ENCODE measurements around the gene NIT2.
"Not testable (repeated sequence)": the region's sequence is repeated elsewhere in the genome, so short reads cannot be mapped to it uniquely, and the experiment has no call there.

The NIT2 gene, protein sequence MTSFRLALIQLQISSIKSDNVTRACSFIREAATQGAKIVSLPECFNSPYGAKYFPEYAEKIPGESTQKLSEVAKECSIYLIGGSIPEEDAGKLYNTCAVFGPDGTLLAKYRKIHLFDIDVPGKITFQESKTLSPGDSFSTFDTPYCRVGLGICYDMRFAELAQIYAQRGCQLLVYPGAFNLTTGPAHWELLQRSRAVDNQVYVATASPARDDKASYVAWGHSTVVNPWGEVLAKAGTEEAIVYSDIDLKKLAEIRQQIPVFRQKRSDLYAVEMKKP

DNA sequence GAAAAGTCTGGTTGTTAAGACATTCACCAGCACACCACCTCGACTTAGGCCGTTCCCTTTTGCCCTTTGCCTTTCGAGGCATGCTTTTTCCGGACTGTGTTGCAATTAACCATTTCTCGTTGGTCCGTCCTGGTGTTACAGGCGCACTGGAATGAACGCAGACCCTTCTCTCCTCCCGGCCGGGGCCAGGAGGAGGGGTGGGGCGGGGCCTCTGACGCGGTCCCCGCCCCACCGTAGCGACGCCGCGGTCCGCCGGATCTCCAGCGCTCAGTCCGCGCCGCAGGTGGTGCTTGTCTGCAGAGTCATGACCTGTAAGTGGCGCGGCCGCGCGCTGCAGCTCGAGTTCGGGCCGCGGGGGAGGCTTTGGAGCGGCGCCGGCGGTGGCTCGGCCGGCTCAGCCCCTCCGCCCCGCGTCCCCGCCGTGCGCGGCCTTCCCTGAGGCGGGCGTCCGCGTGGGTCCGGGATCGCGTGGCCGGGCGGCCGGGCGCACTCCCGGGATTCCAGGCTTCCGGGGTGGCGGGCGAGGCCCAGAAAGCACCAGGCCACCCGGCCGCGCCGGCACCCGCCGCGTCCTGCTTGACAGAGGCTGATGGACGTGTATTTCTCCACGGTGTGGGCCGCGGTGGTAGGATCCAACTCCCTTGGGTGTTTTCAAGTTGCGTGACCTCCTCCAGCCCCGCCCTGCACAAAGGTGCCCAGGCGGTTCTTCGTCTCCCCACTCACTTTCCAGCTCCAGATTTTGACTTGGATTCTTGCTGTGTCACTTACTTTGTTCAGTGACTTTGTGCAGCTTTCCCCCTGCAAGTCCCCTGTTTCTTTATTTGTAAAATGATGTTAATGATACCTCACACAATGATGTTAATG lies at the start of gene NIT2:
NIT2 (plus strand) TSS at position 270 of the 864 bp plus-strand sequence; CDS start at position 305, 35 bp downstream.
- peak; percentile 66 for DNase-seq (ENCODE audit: low read depth)

DNA sequence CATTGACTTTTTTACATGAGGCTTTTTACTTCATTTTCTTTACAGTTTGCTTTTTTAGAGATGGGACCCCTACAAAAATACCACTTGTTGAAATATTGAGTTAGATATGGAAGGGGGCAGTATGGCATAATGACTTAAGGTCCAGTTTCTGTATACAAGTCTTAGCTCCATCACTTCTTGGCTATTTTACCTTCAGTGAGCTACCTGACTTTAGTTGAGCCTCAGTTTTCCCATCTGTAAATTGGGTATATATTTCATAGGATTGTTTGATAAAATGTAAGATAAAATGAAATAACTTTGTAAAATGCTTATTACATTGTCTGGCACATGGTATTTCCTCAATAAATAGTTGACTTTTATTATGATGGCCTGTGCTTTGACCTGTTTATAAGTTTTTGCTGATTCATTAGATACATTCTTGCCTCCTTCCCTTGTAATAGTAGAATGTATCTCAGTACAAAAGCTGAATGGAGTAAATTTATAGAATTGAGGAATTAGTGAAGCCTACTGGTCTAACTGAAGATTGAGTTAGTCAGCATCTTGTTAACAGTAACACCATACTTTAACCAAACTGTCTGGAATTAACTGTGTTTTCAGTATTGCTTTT lies 46.2 kb upstream of the NIT2 start:
- DNase-seq (ENCODE audit: low read depth), result no peak

DNA sequence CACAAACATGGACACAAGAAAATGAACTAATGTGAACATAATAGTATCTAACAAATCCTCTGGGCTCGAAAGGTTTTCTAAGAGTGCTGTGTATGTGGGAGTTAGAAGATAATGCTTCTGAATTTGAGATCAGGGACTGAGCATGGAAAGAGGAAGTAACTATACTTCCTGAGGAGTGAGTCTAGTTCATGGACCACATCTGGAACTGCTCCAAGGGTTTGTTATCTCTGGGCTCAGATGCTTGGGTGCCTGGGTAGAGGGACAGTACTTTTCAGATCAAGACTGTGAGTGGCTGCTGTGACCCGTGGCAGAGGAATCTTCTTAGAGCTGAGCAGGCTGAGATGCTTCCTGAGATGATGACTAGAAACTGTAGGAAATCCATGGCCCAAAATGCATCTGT lies 45.2 kb upstream of the NIT2 start:
- no peak for DNase-seq (ENCODE audit: low read depth)

DNA sequence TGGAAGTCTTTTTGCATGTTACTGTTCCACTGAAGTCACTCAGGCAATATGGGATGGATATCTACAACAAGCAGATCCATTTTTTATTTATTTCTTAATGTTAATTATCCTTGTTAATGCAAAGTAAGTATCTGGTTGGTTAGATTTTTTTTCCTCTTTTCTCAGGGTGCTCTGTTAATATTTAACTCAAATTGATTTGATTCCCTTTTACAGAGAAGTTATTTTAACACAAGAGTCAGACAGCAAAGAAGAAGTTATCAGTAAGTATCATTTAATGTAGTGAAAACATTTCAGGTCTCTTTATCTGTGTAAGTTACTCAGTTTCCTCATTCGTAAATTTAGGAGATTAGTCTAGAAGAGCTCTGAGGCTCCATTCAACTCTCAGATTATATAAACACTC lies 39.5 kb upstream of the NIT2 start:
- no peak for DNase-seq (ENCODE audit: low read depth)

DNA sequence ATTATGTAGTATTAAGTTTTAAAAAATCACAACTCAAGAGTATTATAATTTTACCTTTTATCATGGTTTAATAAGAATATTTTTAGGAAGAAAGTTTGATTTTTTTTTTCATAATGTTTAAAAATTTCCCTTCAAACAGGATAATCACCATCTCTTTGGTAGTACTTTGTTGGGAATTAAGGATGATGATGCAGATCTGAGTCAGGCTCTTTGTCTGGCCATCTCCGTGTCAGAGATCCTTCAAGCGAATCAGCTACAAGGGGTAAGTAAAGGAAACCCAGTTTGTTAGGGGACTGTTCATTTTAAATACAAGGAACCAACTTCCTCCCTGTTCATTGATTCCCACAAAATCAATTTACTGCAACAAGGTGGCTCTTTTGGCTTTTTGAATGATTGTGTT lies 36.8 kb upstream of the NIT2 start:
- DNase-seq (ENCODE audit: low read depth), result no peak

DNA sequence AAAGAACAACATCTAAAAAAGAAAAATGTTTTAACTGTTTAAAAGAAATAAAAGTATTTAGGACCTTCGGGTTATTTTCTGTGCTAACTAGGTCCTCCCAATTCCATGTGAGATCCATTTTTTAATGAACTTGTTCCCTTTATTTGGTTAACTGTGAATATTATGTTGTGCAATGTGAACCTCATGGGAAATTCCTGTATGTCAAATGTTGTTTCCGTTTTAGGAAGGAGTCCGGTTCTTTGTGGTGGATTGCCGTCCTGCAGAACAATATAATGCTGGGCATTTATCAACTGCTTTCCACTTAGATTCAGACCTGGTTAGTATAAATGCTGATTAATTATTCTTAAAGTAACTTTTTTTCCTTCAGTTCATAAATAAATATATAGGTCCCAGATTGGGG lies 35.5 kb upstream of the NIT2 start:
- no peak for DNase-seq (ENCODE audit: low read depth)

DNA sequence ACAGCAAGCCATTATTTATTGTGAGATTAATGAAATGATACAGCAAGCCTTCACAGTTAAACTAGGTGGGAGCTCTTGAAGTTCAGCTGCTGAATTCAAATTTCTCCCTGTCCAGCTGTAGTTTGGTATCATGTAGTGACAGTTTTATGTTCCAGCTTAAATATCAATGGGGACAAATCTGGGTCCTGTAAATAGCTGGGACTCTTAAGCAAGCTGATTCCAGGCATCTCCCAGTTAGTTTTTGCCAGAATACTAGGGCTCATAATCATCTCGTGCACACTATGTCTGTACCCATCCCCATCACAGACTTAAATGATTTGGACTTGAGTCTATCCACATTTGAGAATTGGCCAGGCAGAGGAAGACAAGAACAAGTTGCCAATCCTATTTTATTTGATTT lies 27.9 kb upstream of the NIT2 start:
- no peak for DNase-seq (ENCODE audit: low read depth)

DNA sequence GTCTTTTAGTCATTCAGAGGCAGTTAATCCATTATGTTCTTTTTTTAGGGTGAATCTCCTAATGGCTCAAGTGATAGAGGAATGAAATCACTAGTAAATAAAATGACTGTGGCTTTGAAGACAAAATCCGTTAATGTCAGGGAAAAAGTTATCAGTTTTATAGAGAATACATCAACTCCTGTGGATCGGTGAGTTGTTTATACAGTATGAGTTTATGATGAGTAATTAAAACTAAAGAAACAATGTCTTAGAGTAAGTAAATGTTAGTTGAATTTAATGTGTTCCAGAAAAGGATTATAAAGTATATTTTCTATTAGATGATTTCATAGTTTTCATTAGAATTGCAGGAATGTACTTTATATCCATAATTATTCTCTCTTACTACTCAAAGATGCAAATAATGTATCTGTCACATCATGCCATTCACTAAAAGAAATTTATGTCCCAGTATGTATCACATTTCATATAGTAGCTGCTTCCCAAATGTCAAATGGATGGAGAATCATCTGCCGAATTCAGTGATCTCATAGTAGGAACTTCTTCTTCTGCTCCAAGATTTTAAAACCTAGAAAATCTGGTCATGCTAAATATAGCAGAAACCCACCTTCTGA lies 24.1 kb upstream of the NIT2 start:
- no peak for DNase-seq (ENCODE audit: low read depth)

DNA sequence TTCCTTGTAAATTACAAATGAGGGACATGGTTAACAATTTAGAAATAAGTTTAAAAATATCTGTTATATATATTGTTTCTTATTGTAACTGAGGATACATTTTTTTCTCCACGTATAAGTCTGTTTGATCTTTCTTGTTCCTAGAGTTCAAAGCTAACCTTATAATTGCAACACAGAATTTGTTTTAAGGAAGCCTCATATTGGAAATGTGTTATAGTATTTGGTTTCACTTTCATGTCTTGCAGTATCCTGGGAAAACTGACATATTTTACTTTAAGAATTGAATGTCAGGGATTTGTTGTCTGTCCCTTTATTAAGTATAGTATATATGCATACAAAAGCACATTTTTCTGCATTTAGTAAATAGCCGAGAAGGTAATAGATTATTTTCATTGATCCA lies 23.5 kb upstream of the NIT2 start:
- no peak for DNase-seq (ENCODE audit: low read depth)

DNA sequence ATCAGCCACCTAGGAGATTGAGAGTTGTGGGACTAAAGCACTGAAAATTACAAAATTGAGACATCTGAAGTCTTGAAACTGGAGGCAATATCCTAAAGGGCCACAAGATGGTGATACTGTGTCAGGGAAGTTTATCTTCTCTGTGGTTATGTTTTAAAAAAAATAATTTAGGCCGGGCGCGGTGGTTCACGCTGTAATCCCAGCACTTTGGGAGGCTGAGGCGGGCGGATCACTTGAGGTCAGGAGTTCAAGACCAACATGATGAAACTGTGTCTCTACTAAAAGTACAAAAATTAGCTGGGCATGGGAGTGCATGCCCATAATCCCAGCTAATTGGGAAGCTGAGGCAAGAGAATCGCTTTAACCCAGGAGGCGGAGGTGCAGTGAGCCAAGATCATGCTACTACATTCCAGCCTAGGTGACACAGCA lies 17.9 kb upstream of the NIT2 start:
- DNase-seq (ENCODE audit: low read depth), result no peak

DNA sequence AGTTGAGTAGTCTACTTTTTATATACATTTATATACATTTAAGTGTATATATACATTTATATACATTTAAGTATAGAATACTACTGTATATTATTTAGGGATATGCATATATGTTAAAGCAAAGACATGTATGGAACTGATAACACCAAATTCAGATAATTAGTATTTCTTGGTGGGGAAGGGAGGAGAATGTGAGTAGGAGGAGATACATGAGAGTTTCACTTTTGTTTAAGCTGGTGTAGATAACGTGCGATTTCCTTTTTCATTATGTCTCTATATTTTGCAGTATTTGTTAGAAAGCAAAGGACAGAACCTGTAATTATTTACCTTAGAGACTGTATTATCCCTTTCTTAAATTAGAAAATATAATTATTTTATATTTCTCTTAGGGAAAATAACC lies 16.6 kb upstream of the NIT2 start:
- no peak for DNase-seq (ENCODE audit: low read depth)

DNA sequence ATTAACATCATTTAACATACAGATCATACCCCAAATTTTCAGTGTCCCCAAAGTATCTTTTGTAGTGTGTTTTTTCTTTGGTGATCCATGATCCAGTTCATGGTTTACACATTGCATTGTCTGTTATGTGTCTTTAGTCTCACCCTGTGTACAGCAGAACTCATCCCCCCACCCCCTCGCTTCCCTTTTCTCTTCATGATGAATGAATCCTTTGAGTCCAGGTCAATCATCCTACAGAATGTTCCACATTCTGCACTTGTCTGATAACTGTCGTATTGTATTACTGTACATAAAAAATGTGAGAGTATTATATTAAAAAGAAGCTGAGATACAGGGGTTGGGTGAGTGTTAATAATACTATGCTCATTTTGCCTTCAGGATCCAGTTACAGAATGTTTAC lies 14.6 kb upstream of the NIT2 start:
- DNase-seq (ENCODE audit: low read depth), result no peak

DNA sequence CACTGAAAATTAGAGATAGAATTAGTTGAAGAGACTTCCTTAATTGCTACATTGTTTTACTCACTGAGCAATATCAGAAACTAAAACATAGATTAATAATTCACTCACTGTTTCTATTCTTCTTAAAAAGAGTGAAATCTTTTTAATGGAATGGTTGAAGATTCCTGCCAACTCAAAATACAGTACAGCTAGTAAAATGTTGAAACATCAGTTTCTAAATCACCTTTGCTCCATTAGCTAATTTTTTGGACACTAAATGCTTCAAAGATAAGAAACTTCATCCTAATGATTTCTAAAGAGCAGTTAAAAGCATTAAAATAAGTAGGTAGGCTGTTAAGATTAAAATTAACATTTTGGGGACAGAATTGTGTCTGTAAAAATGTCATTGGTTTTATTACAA lies 10.5 kb upstream of the NIT2 start:
- no peak for DNase-seq (ENCODE audit: low read depth)

DNA sequence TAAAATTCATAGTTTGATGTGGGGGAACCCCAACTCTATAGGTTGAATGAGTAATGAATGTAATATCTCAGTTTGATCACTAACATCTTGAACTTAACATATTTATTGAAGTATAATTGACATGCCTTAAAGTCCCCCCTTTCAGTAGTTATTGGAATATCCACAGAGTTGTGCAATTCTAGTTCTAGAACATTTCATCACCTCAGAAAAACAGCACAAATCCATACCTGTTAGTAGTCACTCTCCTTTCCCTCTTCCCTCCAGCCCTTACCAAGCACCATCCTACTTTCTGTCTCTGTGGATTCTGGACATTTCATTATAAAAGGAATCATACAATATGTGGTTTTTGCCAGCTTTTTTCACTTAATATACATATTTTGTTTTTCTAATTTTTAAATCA lies 8.7 kb upstream of the NIT2 start:
- no peak for DNase-seq (ENCODE audit: low read depth)

DNA sequence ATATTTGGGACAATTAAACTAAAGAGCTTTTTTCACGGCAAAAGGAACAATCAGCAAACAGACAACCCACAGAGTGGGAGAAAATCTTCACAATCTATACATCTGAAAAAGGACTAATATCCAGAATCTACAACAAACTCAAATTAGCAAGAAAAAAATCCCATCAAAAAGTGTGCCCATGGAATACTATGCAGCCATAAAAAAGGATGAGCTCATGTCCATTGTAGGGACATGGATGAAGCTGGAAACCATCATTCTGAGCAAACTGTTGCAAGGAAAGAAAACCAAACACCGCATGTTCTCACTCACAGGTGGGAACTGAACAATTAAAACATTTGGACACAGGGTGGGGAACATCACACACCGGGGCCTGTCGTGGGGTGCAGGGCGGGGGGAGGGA lies 7.2 kb upstream of the NIT2 start:
- DNase-seq (ENCODE audit: low read depth), result not testable (repeated sequence)

DNA sequence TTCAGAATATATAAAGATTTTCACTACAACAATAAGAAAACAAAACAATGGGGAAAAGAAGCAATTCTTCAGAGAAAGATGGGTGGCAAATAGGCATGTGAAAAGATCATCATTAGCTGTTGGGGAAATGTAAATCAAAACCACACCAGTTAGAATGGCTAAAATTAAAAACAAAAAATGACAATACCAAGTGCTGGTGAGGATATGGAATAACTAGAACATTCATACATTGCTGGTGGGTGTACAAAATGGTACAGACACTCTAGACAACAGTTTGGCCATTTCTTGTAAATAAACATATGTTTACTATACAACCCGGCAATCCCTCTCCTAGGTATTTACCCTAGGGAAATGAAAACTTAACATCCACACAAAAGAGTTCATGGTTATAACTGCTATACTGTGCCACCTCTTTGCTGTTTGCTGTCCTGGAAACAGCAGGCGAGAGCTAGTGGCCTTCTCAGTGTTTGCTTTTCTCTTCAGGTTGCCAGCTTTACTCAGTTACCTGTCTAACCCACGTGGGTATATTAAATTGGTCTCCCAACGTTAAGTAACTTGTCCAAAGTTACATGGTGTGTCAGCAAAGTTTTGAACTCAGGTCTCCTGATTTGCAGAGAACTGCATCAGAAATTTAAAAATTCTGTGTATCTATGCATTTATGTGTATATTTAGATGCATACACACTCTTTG lies 4.6 kb upstream of the NIT2 start:
- no peak for DNase-seq (ENCODE audit: low read depth)

DNA sequence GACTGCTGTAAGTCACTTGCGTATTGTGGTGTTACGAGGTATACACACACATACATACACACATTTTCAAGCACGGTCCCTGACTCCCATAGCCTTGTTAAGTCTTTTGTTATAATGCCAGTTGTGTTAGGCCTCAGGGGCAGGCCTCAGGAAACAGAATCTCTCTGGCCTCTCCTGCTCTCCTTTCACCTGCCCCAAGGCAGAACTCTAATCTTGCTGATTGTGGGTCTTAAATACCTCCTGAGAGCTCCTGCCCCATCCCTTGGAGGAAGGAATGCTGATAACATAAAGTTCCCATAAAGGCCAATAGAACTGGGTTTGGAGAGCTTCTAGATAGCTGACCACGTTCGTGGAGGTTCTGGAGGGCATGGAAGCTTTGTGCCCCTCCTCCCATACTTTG lies 3.9 kb upstream of the NIT2 start:
- DNase-seq (ENCODE audit: low read depth), result no peak

DNA sequence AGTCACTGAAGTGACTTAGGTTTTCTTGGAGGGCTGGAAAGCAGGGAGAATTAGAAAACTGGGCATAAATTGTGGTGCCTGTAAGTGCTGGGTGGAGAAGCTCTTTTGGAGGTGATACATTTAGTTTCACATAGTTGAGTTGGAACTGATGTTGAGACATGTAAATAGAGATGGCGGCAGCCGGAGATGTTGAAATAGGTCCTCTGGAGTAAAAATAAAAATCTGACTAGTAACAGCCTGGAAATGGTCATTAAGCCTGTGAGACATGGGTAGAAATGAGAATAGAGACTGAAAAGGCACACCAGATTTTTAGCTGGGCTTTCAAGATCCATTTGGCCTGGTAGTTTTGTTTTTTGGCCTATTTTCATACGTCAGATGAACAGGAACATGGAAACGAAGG lies 2.9 kb upstream of the NIT2 start:
- no peak for DNase-seq (ENCODE audit: low read depth)

DNA sequence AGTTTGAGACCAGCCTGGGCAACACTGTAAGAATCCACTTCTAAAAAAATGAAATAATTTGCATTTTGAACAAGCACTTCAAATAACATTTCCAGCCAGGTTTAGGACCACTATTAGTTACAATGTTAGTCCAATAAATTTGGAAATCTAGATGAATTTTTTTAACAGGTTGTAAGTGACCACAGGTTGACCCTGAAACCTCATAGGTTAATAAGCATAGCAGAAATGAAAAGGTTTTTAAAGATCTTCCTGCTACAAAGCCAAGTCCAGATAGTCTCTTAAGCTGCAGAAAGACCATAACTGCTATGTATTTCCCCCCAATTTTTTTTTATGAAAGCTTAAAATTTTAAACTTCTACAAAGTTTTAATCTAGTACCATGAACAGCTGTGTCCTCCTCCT lies 1.5 kb upstream of the NIT2 start:
- DNase-seq (ENCODE audit: low read depth), result no peak

DNA sequence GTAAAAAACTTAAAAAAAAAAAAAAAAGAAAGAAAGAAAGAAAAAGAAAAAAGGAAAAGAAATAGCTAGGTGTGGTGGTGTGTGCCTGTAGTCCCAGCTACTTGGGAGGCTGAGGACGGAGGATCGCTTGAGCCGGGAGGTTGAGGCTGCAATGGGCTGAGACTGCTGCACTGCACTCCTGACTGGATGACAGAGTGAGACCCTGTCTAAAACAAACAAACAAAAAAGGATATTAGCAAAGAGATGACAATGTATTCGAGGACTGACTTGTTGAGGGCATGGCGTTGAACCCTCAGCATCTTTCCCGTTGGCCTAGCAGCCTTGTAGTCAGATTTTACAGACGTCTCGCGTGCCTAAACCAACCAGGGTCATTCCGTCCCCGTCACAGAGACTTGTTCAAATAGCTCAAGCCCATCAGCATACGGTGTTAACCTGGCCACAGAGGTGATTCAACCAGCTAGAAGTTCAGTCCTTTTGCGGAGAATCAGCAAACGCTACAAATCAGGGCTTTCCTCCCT lies 528 bp upstream of the NIT2 start:
- DNase-seq (ENCODE audit: low read depth), result no peak

DNA sequence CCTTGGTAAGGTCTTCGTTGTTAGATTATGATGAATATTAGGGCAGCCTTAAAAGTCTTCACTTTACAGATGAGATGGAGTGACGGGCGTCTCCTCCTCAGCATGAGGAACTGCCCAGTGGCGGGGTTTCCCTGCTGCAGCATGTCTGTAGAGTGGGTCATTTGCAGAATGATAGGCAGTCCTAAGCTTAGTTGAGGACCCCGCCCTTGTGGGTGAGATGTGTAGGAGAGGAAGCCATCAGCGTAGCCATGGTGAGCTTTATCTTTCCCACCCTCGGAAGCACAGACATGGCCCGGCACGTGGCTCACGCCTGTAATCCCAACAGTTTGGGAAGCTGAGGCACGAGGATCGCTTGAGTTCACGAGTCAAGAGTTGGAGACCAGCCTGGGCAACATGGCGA lies 877 bp downstream of the NIT2 start:
- no peak for DNase-seq (ENCODE audit: low read depth)

DNA sequence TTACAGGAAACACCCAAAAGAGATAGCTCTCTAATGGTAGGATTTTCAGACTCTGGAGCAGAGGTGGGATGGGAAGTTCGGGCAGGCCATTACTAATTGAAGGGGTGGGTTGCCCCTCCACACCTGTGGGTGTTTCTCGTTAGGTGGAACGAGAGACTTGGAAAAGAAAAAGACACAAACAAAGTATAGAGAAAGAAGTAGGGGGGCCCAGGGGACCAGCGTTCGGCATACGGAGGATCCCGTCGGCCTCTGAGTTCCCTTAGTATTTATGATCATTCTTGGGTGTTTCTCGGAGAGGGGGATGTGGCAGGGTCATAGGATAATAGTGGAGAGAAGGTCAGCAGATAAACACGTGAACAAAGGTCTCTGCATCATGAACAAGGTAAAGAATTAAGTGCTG lies 1.7 kb downstream of the NIT2 start:
- not testable (repeated sequence) for DNase-seq (ENCODE audit: low read depth)
